ENCODE results near the gene PAX6.

PAX6 gene

DNA sequence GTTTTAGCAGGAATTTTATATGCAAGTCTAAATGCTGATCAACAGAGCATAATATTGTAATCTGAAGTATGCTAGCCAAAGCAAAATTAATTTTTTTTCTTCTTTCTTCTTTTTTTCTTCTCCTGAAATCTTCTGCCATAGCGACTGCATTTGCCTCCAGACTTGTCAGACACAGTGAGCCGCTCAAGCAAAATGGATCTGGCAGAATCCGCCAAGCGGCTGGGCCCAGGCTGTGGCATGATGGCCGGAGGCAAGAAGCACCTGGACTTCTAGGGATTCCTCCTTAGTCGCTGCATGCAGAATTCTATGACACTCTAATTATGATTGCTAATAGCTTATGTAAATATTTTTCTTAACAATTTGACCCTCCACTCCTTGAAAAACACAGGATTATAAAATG lies 27.9 kb downstream of the PAX6 start:
- TF ChIP-seq, protein P1, sequence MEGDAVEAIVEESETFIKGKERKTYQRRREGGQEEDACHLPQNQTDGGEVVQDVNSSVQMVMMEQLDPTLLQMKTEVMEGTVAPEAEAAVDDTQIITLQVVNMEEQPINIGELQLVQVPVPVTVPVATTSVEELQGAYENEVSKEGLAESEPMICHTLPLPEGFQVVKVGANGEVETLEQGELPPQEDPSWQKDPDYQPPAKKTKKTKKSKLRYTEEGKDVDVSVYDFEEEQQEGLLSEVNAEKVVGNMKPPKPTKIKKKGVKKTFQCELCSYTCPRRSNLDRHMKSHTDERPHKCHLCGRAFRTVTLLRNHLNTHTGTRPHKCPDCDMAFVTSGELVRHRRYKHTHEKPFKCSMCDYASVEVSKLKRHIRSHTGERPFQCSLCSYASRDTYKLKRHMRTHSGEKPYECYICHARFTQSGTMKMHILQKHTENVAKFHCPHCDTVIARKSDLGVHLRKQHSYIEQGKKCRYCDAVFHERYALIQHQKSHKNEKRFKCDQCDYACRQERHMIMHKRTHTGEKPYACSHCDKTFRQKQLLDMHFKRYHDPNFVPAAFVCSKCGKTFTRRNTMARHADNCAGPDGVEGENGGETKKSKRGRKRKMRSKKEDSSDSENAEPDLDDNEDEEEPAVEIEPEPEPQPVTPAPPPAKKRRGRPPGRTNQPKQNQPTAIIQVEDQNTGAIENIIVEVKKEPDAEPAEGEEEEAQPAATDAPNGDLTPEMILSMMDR (IDR thresholded peaks at IDR 0.05; ENCODE audit: low read depth, low read length, missing control alignments) = no peak
- DNase-seq (ENCODE audit: low read depth) = no peak
- H3K4me3 ChIP-seq (ENCODE audit: low read depth, low read length) = no peak overlapping the region
- in situ Hi-C loops (cut with HindIII; ENCODE audit: low sequenced_read_pairs) = no loop called here

DNA sequence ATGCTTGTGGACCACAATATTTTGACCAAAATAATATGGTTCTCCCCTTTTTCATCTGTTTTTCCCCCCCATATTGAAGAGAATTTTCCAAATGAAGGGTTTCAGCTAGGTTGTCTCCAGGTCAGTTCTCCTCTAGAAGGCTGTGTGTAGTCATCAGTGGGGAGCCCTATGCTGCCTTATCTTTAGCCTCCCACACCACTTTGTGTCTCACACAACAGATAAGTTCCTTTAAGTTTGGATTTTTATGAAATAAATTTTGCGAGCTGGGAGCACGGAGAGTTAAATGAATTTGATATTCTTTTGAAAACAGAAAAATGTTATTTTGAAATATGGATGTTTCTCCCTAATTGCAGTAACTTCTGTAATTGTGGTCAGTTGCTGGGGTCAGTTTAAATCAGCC lies 28.9 kb downstream of the PAX6 start:
- no peak for DNase-seq (ENCODE audit: low read depth)
- in situ Hi-C loops (cut with HindIII; ENCODE audit: low sequenced_read_pairs) = no loop called here
- TF ChIP-seq, protein P1 (IDR thresholded peaks at IDR 0.05; ENCODE audit: low read depth, low read length, missing control alignments) = no peak
- no peak overlapping the region for H3K4me3 ChIP-seq (ENCODE audit: low read depth, low read length)

DNA sequence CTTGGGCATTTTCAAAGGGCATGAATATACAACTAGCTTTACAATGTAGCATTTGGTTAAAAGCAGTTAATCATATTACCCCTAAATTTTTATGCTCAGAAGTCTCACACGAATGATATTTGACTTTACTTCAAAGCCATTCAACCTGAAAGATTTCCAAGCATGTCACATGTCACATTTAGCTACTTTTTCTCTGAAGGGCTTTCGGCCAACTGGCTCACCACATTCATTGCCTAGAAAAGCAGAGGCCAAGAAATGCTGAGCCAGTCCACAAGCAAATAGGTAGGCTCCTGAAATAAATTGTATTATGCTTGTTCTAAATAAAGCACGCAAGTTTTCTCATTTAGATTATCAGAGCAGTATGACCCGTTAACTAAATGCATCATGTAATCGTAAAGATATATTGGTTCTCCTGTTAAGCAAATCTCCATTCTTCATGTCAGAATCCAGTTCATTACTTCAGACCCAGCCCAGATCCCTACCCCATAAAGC lies 30.6 kb downstream of the PAX6 start:
- TF ChIP-seq, protein P1 (IDR thresholded peaks at IDR 0.05; ENCODE audit: low read depth, low read length, missing control alignments) = no peak
- H3K4me3 ChIP-seq (ENCODE audit: low read depth, low read length) = no peak overlapping the region
- no peak for DNase-seq (ENCODE audit: low read depth)
- in situ Hi-C loops (cut with HindIII; ENCODE audit: low sequenced_read_pairs) = no loop called here

DNA sequence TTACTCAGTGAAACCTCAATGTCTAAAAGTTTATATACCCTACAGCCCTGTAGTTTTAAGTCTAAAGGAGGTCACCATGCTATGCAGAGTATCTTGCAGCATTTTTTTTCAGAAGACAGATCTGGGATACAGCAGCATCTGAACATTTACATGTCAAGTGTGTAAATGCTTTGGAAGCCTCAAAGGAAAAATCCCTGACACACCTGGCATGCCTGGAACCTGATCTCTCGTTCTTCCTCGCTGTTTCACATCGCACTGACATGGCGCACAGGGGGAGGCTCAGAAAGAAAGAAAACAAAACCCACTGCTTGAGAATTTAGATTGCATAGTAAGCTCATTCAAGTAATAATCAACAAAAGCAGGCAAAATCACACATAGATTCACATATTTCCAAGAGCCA lies 31.0 kb downstream of the PAX6 start:
- TF ChIP-seq, protein P1 (IDR thresholded peaks at IDR 0.05; ENCODE audit: low read depth, low read length, missing control alignments) = no peak
- in situ Hi-C loops (cut with HindIII; ENCODE audit: low sequenced_read_pairs) = no loop called here
- DNase-seq (ENCODE audit: low read depth) = no peak
- no peak overlapping the region for H3K4me3 ChIP-seq (ENCODE audit: low read depth, low read length)

DNA sequence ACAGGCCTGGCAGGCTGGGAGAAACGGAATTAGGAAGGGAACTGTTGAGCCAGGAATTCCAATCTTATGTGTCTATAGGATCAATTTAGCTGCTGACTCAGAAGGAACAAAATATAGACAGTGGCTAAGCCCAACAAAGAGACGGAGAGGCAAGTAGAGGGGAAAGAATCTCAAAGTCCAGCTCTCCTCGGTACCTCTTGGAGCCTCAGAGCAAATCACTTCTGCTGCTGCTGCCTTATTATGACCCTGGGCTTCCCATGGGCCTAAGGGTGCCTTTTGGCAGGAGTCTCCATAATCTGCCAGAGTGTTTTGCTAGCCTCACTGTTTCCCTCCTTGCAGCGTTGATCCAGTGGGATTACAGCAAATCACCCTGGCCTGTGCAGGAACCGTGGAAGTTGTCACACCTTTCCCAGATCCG lies 31.7 kb downstream of the PAX6 start:
- in situ Hi-C loops (cut with HindIII; ENCODE audit: low sequenced_read_pairs) = no loop called here
- H3K4me3 ChIP-seq (ENCODE audit: low read depth, low read length) = no peak overlapping the region
- TF ChIP-seq, protein P1 (IDR thresholded peaks at IDR 0.05; ENCODE audit: low read depth, low read length, missing control alignments) = no peak
- peak; percentile 50 for DNase-seq (ENCODE audit: low read depth)

DNA sequence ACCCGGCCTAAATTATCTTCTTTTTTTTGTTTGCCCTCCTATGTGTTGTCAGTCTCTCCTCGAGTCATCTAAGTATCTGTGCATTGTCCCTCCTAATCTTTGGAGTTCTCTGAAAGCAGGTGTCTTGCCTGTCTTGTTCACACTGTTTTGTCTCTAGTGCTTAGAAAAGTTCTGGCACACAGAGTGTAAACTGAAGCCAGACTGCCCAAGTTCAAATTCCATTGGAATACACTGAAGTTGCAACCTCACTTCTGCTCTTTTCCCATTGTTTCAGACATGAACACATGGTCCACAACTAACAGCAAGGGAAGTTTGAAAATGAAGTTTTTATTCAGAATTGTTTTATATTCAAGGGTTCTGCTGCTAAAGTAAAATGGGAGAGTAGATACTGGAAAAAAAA lies 38.7 kb downstream of the PAX6 start:
- TF ChIP-seq, protein P1 (IDR thresholded peaks at IDR 0.05; ENCODE audit: low read depth, low read length, missing control alignments) = no peak
- DNase-seq (ENCODE audit: low read depth) = no peak
- in situ Hi-C loops (cut with HindIII; ENCODE audit: low sequenced_read_pairs) = no loop called here
- no peak overlapping the region for H3K4me3 ChIP-seq (ENCODE audit: low read depth, low read length)

Measured in astrocyte of the cerebellum (primary cell).